GM21619 (cell line): ENCODE data around the gene AMIGO3.
A peak's percentile ranks its signal among the peaks of the same experiment; 100 is the strongest.

Experiments used
- ATAC-seq: cut with Tn5 transposase; IDR thresholded peaks from one replicate; pipeline ENCODE4 v1.9.1; 2021; ENCODE audit not compliant: unreplicated experiment

The AMIGO3 gene

DNA sequence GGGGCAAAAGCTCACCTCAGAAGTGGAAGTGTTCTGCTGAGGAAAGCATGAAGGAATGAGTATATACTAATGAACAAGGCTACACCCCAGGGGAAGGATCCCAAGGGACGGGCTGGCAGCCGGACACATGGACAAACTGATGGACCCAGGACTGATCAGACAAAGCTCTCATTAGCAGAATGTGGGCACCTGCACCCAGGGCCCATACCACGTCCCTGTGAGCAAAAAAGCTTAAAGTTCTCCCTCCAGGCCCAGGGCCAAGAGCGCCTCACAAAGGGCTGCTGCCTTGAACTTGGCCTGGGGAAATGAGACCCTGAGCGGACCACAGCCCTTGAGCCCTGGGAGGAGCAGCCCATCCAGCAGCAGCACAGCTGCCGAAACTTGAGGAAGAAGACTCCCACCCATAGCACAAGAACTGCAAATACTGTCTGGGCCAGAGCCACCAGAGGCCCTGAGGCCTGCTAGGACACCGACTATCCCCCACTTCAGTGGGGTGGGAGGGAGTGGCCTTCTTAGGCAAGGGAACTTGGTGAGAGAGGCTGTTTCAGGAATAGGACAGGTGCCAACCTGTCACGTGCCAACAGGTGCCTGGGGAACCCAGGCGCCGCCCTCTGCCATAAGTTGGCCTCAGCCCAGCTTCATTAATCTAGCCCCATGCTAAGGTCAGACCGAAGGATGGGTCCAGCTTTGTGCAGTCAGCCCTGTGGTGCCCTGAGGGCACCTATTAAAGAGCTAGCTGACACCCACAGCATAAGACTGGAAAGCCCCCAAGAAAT is 6.6 kb upstream of the AMIGO3 start:
- ATAC-seq, result no peak

DNA sequence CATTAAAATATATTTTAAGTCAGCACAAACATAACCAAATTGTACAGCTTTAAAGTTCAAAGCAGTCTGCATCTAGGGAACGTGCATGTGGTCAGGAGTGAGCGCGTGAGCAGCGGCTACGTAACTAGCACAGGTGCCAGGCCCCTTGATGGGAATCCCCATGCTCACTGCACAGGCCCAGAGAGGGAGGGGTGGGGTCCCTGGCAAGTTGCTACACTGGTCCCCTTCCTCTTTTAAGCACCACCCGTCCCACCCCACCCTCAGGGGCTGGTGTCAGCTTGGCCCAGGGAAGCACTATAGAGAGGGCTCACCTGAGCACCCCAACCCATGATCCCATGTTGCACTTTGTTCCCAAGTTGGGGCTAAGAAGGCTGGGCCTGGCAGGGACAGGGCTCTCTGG is 5.1 kb upstream of the AMIGO3 start:
- ATAC-seq, result no peak

DNA sequence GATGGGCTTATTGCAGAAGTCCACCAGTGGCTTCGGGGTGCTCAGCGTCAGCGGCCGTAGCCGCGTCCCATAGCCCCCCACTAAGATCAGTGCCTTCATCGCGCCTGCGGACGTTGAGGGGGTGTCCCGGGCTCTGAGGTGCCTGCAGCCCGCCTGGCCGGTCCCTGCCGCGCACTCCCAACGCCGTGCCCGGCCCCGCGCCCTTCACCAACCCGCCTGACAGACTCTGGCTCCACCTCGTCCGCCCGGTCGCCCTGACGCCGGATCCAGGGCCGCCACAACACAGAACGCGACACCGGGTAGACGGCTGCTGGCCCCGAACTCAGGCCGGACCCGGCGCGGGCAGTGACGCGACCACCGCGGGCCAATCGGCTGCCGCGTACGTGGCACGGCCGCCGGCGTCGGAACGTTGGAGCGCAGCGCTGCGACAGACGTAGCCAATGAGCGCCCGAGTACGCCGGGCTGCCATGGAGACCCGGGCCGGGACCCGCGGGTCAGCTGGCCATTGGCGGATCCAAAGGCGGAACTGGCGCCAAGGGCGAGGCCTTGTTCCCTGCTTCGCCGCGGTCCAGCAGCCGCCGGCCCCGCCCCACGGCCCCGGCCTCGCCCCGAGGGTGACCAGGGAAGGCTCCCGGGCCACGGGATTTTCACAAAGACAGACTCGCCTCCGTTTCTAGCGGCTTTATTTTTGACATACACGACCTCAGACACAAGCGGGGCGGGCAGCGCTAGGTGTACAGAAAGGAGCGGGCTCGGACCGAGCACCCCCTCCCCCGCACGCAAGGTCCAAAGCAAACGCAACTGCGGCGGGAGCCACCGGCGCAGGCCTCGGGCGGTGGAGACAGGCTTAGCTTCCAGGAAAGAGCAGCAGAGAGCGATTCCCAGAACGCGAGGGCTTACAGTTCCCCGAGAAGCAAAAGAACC is 4.4 kb upstream of the AMIGO3 start, which contains the start of gene GMPPB:
Gene GMPPB, minus strand, starts transcription at position 324 of the 924 bp plus-strand sequence. Its CDS starts 225 bp downstream, at position 99.
- ATAC-seq, result peak; percentile 67

DNA sequence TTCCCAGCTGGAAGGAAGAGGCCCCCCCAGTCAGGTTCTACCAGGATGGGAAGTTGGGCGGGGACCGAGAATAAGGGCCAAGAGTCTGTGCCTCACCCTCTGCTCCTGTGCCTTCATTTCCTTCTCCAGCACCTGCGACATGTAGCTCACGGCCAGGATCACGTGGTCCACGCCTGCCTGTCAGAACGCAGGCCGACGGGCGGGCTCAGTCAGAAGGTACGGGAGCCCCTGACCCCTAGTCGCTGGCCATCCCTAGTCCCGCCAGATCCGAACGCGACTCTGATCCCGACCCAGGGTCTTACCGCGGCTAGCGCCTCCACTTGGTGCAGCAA is 3.8 kb upstream of the AMIGO3 start:
- ATAC-seq, result no peak

DNA sequence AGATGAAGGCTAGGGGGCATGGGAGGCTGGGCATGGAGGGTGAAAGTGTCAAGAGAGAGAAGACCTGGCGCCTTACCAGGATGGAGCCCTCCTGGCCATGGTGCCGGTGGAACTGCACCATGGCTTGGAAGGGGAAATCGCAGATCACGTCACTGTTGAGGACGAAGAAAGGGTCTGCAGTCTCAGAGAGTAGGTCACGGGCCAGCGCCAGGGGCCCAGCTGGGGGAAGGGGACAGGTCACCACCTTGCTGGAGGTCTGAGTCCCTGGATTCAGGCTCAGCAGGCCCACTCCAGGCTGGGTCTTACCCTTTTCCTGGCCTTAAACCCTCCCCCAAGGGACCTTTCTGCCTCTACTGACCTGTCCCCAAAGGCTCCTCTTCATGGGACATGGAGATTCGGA is 3.4 kb upstream of the AMIGO3 start:
- ATAC-seq, result no peak

DNA sequence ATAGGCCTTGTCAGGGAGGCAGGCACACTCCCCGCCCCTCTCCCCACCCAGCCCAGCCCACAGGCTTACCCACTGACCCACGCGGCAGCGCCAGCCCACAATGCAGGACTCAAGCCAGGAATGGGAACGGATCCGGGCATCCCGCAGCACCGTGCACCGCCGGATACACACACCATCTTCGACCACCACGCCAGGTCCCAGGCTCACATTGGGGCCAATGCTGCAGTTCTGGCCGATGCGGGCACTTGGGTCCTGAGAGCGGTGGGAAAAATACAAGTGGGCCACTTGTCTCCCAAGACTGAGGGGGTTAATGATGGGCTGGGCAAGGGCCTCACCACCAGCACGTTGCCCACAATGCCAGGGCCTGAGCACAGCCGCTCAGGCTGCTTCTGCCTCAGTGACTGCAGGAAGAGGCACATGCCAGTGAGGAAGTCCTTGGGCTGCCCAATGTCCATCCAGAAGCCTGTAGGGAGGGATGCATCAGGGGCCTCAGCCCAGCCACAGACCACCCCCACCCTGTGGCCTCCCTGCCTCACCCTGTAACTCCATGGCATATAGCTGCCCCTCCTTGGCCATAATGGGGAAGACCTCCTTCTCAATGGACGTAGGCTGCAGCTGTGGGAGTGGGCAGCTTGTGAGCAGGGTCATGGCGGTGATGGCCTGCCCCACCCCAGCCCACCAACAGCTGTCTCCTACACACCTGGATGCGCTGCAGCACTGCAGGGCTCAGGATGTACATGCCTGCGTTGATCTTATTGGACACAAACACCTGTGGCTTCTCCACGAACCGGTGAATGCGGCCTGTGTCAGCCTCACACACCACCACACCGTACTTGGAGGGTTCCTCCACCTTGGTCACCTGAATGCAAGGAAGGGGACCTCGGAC is 2.7 kb upstream of the AMIGO3 start:
- no peak for ATAC-seq

DNA sequence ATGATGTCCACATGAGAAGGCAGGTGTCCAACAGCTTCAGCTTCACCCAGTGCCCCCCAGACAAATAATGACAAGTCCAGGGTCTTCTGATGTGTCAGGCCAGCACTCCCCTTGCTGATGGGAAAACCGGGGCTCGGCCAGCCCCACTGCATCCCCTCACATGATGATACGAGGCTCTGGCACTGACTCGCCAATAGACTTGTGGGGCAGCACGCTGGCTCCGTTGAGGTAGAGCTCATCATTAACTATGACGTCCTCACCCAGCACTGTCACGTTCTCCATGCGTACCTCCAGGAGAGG is 2.1 kb upstream of the AMIGO3 start:
- no peak for ATAC-seq

DNA sequence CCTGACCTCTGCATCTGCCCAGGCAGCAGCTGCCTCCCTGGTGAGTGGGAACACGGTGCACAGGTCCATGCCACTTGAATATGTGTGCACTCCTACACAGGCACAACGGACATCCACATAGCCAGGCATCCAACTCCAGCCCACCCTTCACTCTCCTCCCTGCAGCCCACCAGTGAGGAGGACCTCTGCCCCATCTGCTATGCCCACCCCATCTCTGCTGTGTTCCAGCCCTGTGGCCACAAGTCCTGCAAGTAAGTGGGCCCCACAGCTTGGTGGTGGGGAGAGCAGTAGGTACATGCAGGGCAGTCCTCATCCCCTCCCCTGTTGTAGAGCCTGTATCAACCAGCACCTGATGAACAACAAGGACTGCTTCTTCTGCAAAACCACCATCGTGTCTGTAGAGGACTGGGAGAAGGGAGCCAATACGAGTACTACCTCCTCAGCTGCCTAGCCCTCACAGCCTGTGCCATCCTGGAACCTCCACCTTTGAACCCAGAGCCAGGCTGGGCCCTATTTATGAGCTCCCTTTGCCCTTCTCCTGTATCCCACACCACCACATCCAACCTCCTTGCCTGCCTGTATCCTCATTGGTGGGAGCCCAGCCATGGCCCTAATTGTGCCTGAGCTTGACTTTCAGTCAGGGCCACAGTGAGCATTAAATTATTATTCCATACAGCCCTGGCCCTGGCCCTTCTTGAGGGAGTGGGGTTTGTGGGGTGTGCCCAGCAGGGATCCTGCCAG is 1.5 kb upstream of the AMIGO3 start:
- no peak for ATAC-seq

DNA sequence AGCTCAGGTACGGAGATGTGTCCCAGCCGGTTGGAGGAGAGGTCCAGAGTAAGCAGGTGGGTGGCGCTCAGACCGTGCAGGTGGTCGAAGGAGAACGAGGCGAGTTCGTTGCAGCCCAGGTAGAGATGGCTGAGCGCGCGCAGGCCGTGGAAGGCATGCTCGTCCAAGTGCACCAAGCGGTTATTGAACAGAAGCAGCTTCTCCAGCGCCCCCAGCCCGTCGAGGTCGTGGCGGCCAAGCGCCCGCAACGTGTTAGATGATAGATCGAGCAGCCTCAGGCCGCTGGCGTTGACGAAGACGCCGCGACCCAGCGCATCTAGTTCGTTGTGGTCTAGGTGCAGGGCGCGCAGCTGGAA is 648 bp downstream of the AMIGO3 start:
- no peak for ATAC-seq

DNA sequence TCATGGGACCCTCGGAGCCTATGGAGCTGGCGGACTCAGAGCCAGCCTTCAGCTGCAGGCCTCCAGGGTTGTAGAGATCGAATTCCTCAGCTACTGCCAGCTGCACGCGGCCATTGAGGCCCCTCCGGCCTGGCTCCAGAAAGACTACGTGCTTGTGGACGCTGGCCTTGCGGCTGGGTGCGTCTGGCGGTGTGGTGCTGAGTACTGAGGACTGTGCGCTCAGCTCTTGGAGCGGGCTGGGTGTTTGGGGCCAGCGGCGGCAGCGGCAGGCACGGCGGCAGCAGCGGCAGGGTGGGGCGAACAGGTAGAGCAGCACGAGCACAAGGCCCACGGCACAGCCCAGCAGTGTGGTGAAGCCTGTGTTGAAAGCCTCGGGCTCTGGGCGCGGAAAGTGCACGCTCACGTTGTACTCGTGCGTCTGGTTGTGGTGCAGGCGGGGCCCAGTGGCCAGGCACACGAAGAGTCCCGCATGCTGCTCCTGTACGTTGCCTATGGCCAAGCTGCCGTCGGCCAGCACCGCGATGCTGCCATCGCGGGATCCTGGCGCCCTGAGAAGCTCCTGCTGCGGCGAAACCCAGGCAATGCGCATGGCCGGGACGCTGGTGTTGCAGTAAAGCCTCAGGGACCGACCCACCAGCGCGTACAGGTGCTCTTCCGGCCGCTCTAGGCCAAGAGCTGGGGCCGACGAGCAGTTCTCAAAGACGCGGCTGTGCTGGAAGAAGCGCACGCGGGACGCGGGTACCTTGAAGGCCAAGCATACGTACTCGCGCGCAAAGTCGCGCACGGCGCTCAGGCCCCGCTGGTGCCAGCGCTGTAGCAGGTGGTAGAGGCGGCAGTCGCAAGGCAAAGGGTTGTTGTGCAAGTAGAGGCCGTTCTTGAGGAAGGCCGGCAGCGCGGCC is 1.3 kb downstream of the AMIGO3 start:
- ATAC-seq, result no peak

DNA sequence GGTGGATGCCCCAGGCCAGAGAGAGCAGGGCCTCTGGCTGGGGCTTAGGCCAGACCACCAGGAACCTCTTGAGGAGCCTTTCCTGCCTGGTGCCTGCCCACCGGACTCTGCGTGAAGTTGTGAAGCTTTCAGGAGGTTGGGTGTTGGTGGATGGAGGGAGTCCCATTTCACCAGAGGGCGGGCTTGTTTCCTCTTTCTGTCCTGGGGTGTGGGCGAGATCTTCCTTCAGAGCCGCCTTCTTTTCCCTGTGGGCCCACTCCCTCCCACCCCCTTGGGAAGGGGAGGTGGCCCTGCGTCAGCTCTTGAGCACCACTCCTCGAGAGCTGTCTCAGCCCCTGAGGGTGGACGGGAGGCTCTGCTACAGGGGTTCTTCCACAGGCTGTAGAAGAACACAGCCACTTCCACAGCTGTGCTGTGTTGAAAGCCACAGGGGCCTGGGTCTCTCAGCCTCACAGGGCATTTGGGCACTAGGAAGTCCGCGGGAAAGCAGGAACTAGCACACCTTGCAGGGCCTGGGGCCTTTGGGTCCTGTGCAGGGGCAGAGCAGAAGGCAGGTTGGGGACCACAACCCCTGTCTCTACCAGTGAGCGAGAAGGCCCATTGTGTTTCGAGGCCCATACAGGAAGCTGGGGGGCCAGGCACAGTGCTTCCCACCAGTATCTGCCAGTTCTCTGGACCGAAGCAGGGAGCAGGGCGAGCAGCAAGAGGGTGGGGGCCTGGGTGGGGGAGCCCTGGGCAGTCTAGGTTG is 2.1 kb downstream of the AMIGO3 start:
- no peak for ATAC-seq

DNA sequence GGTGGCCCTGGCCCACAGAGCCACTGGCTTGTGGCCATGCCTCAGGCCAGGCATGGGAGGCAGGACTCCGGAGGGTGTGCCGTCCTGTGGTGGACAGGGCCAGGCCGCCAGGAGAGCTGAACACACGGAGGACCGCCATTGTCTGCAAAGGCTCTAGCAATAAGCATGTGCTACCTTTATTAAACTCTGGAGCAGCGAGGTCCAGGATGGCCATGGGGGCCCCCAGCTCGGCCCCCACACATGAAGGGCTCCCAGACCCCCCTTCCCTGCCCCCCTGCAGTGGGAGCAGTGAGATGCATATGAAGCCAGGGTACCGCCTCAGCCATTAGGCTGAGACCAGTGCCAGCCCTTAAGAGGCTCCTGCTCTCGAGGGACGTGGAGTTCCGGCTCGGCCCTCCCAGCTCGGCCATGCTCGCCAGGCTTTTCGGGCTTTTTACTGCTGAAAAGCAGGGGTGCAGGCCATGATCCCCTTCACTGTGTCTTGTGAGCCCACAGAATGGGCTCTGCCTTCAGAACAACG is 2.7 kb downstream of the AMIGO3 start:
- no peak for ATAC-seq

DNA sequence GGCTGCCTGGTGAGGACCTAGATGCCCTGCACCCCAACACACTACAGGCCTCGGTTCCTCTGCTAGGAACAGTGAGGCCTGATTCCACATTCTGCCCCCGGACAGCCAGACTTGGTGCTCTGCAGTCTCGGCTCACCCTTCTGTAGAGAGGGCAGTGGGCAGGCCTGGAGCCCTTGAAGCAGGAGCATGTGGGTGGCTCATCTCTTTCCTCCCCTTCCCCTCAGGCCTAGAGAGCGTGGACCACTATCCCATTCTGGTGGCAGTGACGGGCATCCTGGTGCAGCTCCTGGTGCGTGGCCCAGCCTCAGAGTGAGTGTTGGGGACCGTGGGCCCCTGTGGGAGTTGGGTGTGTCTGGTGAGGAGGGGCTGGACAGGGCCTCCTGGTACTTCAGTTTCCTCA is 3.3 kb downstream of the AMIGO3 start:
- ATAC-seq, result no peak

DNA sequence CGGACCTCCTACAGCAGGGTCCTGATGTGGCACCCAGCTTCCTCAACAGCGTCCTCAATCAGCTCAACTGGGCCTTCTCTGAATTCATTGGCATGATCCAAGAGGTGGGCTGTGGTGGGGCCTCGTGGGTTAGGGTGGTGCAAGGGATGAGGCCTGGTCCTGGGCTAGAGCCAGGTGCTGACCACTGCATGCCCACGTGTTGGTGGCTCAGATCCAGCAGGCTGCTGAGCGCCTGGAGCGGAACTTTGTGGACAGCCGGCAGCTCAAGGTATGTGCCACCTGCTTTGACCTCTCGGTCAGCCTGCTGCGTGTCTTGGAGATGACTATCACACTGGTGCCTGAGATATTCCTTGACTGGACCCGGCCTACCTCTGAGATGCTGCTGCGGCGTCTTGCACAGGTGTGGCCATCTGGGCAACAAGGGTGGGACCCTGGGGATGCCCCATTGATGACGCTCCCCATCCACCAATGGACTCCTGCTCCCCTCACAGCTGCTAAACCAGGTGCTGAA is 3.8 kb downstream of the AMIGO3 start:
- ATAC-seq, result no peak

DNA sequence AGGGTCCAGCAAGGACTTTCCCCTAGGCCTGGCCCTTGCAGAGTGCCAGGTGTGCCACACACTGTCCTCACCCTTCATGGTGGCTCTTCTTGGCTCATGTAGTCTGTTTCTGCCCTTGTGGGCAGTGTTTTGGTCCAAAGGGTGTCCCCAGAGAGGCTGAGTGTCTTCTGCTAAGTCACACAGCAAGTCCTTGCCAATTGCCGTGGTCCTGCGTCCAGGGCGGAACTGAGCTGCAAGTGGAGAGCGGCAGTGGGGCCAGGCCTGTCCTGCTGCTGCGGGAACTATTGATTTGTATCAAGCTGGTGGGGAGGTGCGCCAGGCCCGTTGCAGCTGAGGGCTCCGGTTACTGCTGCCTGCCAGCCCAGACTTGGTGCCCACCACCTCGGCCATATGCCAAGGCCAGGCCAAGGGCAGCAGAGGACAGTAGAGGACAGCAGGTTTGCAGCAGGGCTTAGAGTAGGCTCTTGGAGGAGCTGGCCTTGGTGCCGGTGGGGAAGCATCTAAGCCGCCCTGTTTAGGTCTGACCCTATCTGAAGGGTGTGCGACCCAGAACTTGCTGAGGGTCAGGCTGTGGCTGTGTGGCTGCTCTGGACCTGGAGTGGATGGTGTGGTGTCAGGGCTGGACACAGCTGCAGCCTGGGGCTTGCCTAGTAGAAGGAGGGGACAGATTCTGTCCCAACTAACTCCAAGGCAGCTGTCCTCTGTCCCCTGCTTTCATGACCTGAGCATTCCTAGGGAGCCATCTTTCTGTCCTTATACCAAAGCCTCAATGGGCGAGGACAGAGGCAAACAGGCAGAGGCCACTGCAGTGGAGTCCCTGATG is 4.5 kb downstream of the AMIGO3 start:
- ATAC-seq, result no peak

DNA sequence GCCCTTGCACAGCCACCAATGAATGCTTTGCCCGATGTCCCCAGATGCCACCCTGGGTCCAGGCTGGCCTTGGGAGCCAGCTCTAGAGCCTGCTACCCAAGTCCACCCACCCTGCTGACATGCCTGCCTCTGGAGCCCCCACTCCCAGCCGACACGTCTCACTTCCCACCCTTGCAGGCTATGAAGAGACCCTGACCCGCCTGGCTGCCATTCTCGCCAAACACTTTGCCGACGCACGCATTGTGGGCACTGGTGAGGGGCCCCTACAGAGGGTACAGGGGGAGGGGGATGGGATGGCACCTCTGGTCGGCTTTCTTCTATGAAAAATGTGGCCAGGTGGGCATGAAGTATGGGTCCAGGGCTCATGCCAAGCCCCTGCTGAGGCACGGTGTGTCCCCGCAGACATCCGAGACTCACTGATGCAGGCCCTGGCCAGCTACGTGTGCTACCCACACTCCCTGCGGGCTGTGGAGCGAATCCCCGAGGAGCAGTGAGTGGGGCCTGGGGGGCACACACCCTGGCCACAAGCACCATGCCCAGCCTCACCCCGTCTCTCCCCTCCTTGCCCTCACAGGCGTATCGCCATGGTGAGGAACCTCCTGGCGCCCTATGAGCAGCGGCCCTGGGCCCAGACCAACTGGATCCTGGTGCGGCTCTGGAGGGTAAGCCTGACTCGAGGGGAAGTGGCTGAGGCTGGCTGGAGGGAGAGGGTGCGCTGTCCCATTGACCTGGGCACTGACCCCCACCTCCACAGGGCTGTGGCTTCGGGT is 6.0 kb downstream of the AMIGO3 start:
- no peak for ATAC-seq
